ENCODE results near the gene GNAZ.

Gene GNAZ

GRCh38 chr22:23107487-23108248 lies 37.3 kb downstream of the GNAZ start:
- DNase-seq (ENCODE audit: low read depth in 2 of 2): no peak

- DNase-seq (ENCODE audit: low read depth in 2 of 2): no peak
Measured at GRCh38 chr22:23108249-23109078, 38.1 kb downstream of the GNAZ start.

- no peak for DNase-seq (ENCODE audit: low read depth in 2 of 2)
Measured at GRCh38 chr22:23109079-23109347, 38.7 kb downstream of the GNAZ start.

- no peak for DNase-seq (ENCODE audit: low read depth in 2 of 2)
Measured at GRCh38 chr22:23109441-23109978, 39.2 kb downstream of the GNAZ start.

- no peak for DNase-seq (ENCODE audit: low read depth in 2 of 2)
Measured at GRCh38 chr22:23110190-23110921, 40.0 kb downstream of the GNAZ start.

GRCh38 chr22:23110922-23111527 lies 40.7 kb downstream of the GNAZ start:
- DNase-seq (ENCODE audit: low read depth in 2 of 2): no peak

- no peak for DNase-seq (ENCODE audit: low read depth in 2 of 2)
Measured at GRCh38 chr22:23112472-23113012, 42.2 kb downstream of the GNAZ start.

GRCh38 chr22:23113067-23113846 lies 42.9 kb downstream of the GNAZ start:
- no peak for DNase-seq (ENCODE audit: low read depth in 2 of 2)

GRCh38 chr22:23113847-23114720 lies 43.8 kb downstream of the GNAZ start:
- no peak for DNase-seq (ENCODE audit: low read depth in 2 of 2)

GRCh38 chr22:23114721-23115020 lies 44.4 kb downstream of the GNAZ start:
- no peak for DNase-seq (ENCODE audit: low read depth in 2 of 2)

- DNase-seq (ENCODE audit: low read depth in 2 of 2): no peak
Measured at GRCh38 chr22:23115369-23115768, 45.0 kb downstream of the GNAZ start.

GRCh38 chr22:23115825-23116494 lies 45.6 kb downstream of the GNAZ start:
- no peak for DNase-seq (ENCODE audit: low read depth in 2 of 2)

- no peak for DNase-seq (ENCODE audit: low read depth in 2 of 2)
Measured at GRCh38 chr22:23116506-23117263, 46.4 kb downstream of the GNAZ start.

GRCh38 chr22:23117275-23117674 lies 47.0 kb downstream of the GNAZ start:
- DNase-seq (ENCODE audit: low read depth in 2 of 2): no peak

- no peak for DNase-seq (ENCODE audit: low read depth in 2 of 2)
Measured at GRCh38 chr22:23117891-23118646, 47.8 kb downstream of the GNAZ start.

GRCh38 chr22:23118647-23119493 lies 48.6 kb downstream of the GNAZ start:
- no peak for DNase-seq (ENCODE audit: low read depth in 2 of 2)
